IMR-90 (cell line): ENCODE data around the gene LAIR1. TPM values are rescaled to one million over a fixed set of nuclear protein-coding genes. Genes with fewer than 3 reads are reported as not detected.

Experiments
- ATAC-seq: fragments of 200-7000 bp; cut with Tn5 transposase; 2 replicates; pipeline ENCODE4 v1.9.1; 2020; ENCODE audit warnings: low read depth, mild to moderate bottlenecking, moderate library complexity
- BruUV-seq: library from RNA; stranded (reverse); fragments of 400-500 nt; replicated peaks from 2 replicates; lab custom pipeline; 2021; lab: Mats Ljungman, UMichigan
- CTCF ChIA-PET: fragments of 300-600 bp; formaldehyde crosslinking; extraction: SDS; loops from one replicate; lab custom pipeline; 2021; ENCODE audit warnings: antibody characterized with exemption; lab: Yijun Ruan, JAX
- POLR2A ChIA-PET: fragments of 300-600 bp; sonication (Branson Sonifier 250); formaldehyde crosslinking; loops from one replicate; lab custom pipeline; 2022; ENCODE audit warnings: antibody characterized with exemption; ENCODE audit not compliant: unreplicated experiment; lab: Charles Lee
- DNase-seq: peaks from one replicate; pipeline ENCODE4 v3.0.0; 2013
- H2AFZ ChIP-seq: replicated peaks from 2 replicates; pipeline ENCODE3; 2013; ENCODE audit warnings: low read length, mild to moderate bottlenecking; ENCODE audit not compliant: poor library complexity
- H2AK5ac ChIP-seq: 2 replicates; pipeline ENCODE4 v1.6.1; 2013; ENCODE audit warnings: low read depth, low read length, inconsistent platforms
- H2AK9ac ChIP-seq: replicated peaks from 2 replicates; pipeline ENCODE3; 2013; ENCODE audit warnings: mild to moderate bottlenecking, low read depth, low read length, moderate library complexity; ENCODE audit not compliant: poor library complexity
- H2BK120ac ChIP-seq: 2 replicates; pipeline ENCODE4 v1.6.1; 2013; ENCODE audit warnings: low read depth, low read length, inconsistent platforms
- H2BK15ac ChIP-seq: 3 replicates; pipeline ENCODE4 v1.6.1; 2013; ENCODE audit warnings: low read depth, low read length, inconsistent platforms
- H2BK20ac ChIP-seq: 2 replicates; pipeline ENCODE4 v1.6.1; 2013; ENCODE audit warnings: low read depth, mild to moderate bottlenecking, inconsistent platforms, low read length, moderate library complexity
- H2BK5ac ChIP-seq: 2 replicates; pipeline ENCODE4 v1.6.1; 2013; ENCODE audit warnings: mild to moderate bottlenecking, low read depth, low read length, inconsistent platforms; ENCODE audit not compliant: poor library complexity, severe bottlenecking
- H3K14ac ChIP-seq: replicated peaks from 2 replicates; pipeline ENCODE4 v1.6.1; 2013; ENCODE audit warnings: low read depth, low read length, inconsistent platforms
- H3K18ac ChIP-seq: 2 replicates; pipeline ENCODE4 v1.6.1; 2013; ENCODE audit warnings: low read depth, low read length, control low read depth
- H3K23ac ChIP-seq: 2 replicates; pipeline ENCODE4 v1.6.1; 2013; ENCODE audit warnings: low read depth, low read length, inconsistent platforms
- H3K27ac ChIP-seq: 2 replicates; pipeline ENCODE4 v1.5.1; 2013; ENCODE audit warnings: mild to moderate bottlenecking, control low read depth, low read length; ENCODE audit not compliant: insufficient read depth
- H3K27me3 ChIP-seq: 2 replicates; pipeline ENCODE4 v1.6.1; 2013; ENCODE audit warnings: low read length; ENCODE audit not compliant: control insufficient read depth, insufficient read depth
- H3K36me3 ChIP-seq: 2 replicates; pipeline ENCODE4 v1.6.1; 2013; ENCODE audit warnings: low read length, mixed read lengths; ENCODE audit not compliant: control insufficient read depth, insufficient read depth
- H3K4ac ChIP-seq: 2 replicates; pipeline ENCODE4 v1.6.1; 2013; ENCODE audit warnings: low read depth, low read length, inconsistent platforms
- H3K4me1 ChIP-seq: 2 replicates; pipeline ENCODE4 v1.6.1; 2013; ENCODE audit warnings: low read length, mixed read lengths; ENCODE audit not compliant: control insufficient read depth, insufficient read depth
- H3K4me2 ChIP-seq: 2 replicates; pipeline ENCODE4 v1.6.1; 2013; ENCODE audit warnings: low read depth, mild to moderate bottlenecking, control low read depth, low read length, moderate library complexity
- H3K4me3 ChIP-seq: 2 replicates; pipeline ENCODE4 v1.5.1; 2013; ENCODE audit warnings: low read depth, mild to moderate bottlenecking, control low read depth, low read length, moderate library complexity; ENCODE audit not compliant: insufficient read depth
- H3K56ac ChIP-seq: 2 replicates; pipeline ENCODE4 v1.6.1; 2013; ENCODE audit warnings: low read length, inconsistent platforms; ENCODE audit not compliant: insufficient read depth; ENCODE audit errors: extremely low read depth
- H3K79me1 ChIP-seq, 2 experiments: 2 replicates each; pipeline ENCODE4 v1.6.1; 2013; ENCODE audit warnings: low read length in 2 of 2, inconsistent platforms in 1 of 2, low read depth in 1 of 2
- H3K9ac ChIP-seq: 2 replicates; pipeline ENCODE4 v1.6.1; 2013; ENCODE audit warnings: low read depth, low read length, control low read depth
- H3K9me1 ChIP-seq: 2 replicates; pipeline ENCODE4 v1.6.1; 2013; ENCODE audit warnings: low read length, inconsistent platforms; ENCODE audit not compliant: insufficient read depth
- H3K9me3 ChIP-seq: 2 replicates; pipeline ENCODE4 v1.6.1; 2013; ENCODE audit warnings: low read length; ENCODE audit not compliant: control insufficient read depth, insufficient read depth
- H4K20me1 ChIP-seq: 2 replicates; pipeline ENCODE4 v1.6.1; 2013; ENCODE audit warnings: low read length, inconsistent platforms; ENCODE audit not compliant: insufficient read depth
- H4K5ac ChIP-seq: 2 replicates; pipeline ENCODE4 v1.6.1; 2013; ENCODE audit warnings: mild to moderate bottlenecking, low read depth, low read length, control low read depth
- H4K8ac ChIP-seq, 2 experiments: 2 replicates each; pipeline ENCODE4 v1.6.1; 2013; ENCODE audit warnings: low read depth in 2 of 2, low read length in 2 of 2, control low read depth in 1 of 2, inconsistent platforms in 1 of 2
- H4K91ac ChIP-seq: 2 replicates; pipeline ENCODE4 v1.6.1; 2013; ENCODE audit warnings: low read depth, low read length, inconsistent platforms; ENCODE audit not compliant: insufficient read depth
- BHLHE40 ChIP-seq: fragments of 150-350 bp; IDR thresholded peaks from 2 replicates; pipeline ENCODE4 v1.6.1; 2016; ENCODE audit warnings: mild to moderate bottlenecking, low read depth, low read length
- CEBPB ChIP-seq: IDR thresholded peaks from 2 replicates; pipeline ENCODE4 v1.6.1; 2012; ENCODE audit warnings: low read depth, low read length, improper control_type of control experiment
- CHD1 ChIP-seq: IDR thresholded peaks from 2 replicates; pipeline ENCODE4 v1.6.1; 2012; ENCODE audit warnings: low read depth, low read length, improper control_type of control experiment
- CTCF ChIP-seq: conservative IDR thresholded peaks from 2 replicates; pipeline ENCODE4 v1.5.1; 2012; ENCODE audit warnings: mild to moderate bottlenecking, low read depth, low read length, improper control_type of control experiment
- ELK1 ChIP-seq: fragments of 150-350 bp; IDR thresholded peaks from 2 replicates; pipeline ENCODE4 v1.6.1; 2016; ENCODE audit warnings: low read depth, mild to moderate bottlenecking, low read length, moderate library complexity, borderline replicate concordance
- FOS ChIP-seq: fragments of 150-350 bp; IDR thresholded peaks from 2 replicates; pipeline ENCODE4 v1.6.1; 2016; ENCODE audit warnings: low read depth, low read length
- MAFK ChIP-seq: IDR thresholded peaks from 2 replicates; pipeline ENCODE4 v1.6.1; 2012; ENCODE audit warnings: low read depth, low read length, improper control_type of control experiment
- MAZ ChIP-seq: IDR thresholded peaks from 2 replicates; pipeline ENCODE4 v1.6.1; 2012; ENCODE audit warnings: low read depth, mild to moderate bottlenecking, low read length, improper control_type of control experiment, moderate library complexity, borderline replicate concordance
- MXI1 ChIP-seq: IDR thresholded peaks from 2 replicates; pipeline ENCODE4 v1.6.1; 2012; ENCODE audit warnings: low read depth, mild to moderate bottlenecking, low read length, moderate library complexity, borderline replicate concordance
- NFE2L2 ChIP-seq: fragments of 150-350 bp; IDR thresholded peaks from 2 replicates; pipeline ENCODE4 v1.6.1; 2016; ENCODE audit warnings: low read depth, mild to moderate bottlenecking, low read length
- POLR2A ChIP-seq: IDR thresholded peaks from 2 replicates; pipeline ENCODE4 v1.6.1; 2012; ENCODE audit warnings: mild to moderate bottlenecking, low read depth, low read length
- RAD21 ChIP-seq: IDR thresholded peaks from 2 replicates; pipeline ENCODE4 v1.6.1; 2012; ENCODE audit warnings: low read length, improper control_type of control experiment
- RCOR1 ChIP-seq: IDR thresholded peaks from 2 replicates; pipeline ENCODE4 v1.6.1; 2012; ENCODE audit warnings: mild to moderate bottlenecking, low read length, improper control_type of control experiment; ENCODE audit not compliant: insufficient replicate concordance
- RFX5 ChIP-seq: IDR thresholded peaks from 2 replicates; pipeline ENCODE4 v1.8.0; 2012; ENCODE audit warnings: low read depth, mild to moderate bottlenecking, low read length, moderate library complexity
- SMC3 ChIP-seq: fragments of 150-350 bp; IDR thresholded peaks from 2 replicates; pipeline ENCODE4 v1.6.1; 2016; ENCODE audit warnings: low read depth, mild to moderate bottlenecking, antibody characterized with exemption, low read length, moderate library complexity
- USF2 ChIP-seq: fragments of 150-350 bp; IDR thresholded peaks from 2 replicates; pipeline ENCODE4 v1.6.1; 2017; ENCODE audit warnings: mild to moderate bottlenecking, antibody characterized with exemption, low read length, low read depth
- WGBS, 2 experiments: methylation state at CpG; one replicate each; pipeline versions ENCODE4 v1.1.5 to v1.1.7; 2013; ENCODE audit warnings: missing lambda C conversion rate in 2 of 2; ENCODE audit not compliant: insufficient read length in 1 of 2; ENCODE audit errors: extremely low coverage in 2 of 2; 5-methylcytosine and 5-hydroxymethylcytosine counted together
- dilution Hi-C: fragments of 300-500 bp; cut with HindIII; formaldehyde crosslinking; loops from one replicate; pipeline ENCODE4 v1.14.3; 2018; ENCODE audit warnings: low sequenced_read_pairs; ENCODE audit not compliant: unreplicated experiment
- in situ Hi-C: fragments of 300-500 bp; cut with MboI; formaldehyde crosslinking; loops from 3 replicates; pipeline ENCODE4 v1.14.3; 2019; ENCODE audit warnings: low sequenced_read_pairs, inconsistent platforms, mixed read lengths
- intact Hi-C: fragments of 100-400 bp; cut with micrococcal nuclease; formaldehyde crosslinking; loops from 2 replicates; pipeline ENCODE4 v1.10.0; 2022
- polyA plus RNA-seq, 3 experiments: library from polyadenylated mRNA; depleted of rRNA; stranded (reverse); fragments of >200 nt; gene quantifications; 2 replicates each; pipeline ENCODE4 v1.2.3, GENCODE V29; 2012; ENCODE audit warnings: low replicate concordance in 1 of 3
- total RNA-seq: library from RNA; depleted of rRNA; stranded (reverse); fragments of >200 nt; gene quantifications from 2 replicates; pipeline ENCODE4 v1.2.3, GENCODE V29; 2012

The LAIR1 gene
- total and polyA plus RNA-seq, 2 of the 4 experiments (the other 2 are of a cell fraction) = not detected

- intact Hi-C loops (no loop called here), in situ Hi-C loops (no loop called here), dilution Hi-C loops (no loop called here)
- H3K9me1 ChIP-seq = no peaks in the 10 kb centered on the region
- no peak overlapping the region for H2AK5ac ChIP-seq
- no peak overlapping the region for H2BK15ac ChIP-seq
- H4K91ac ChIP-seq = no peak overlapping the region
- ATAC-seq (no peak), DNase-seq (no peak)
- H3K4me1 ChIP-seq = no peaks in the 10 kb centered on the region
- H2AK9ac ChIP-seq = peak overlapping the region; percentile 42
- no peak overlapping the region for H2BK5ac ChIP-seq
- no peak overlapping the region for H3K14ac ChIP-seq
- CTCF ChIA-PET = no interaction called here
- H3K27me3 ChIP-seq = no peaks in the 10 kb centered on the region
- no peak overlapping the region for H4K5ac ChIP-seq
- peaks cover 4% of the 10 kb centered on the region; the same call in 1 of the 2 replicates for H3K9me3 ChIP-seq
- no peaks in the 10 kb centered on the region for H4K20me1 ChIP-seq
- no peak overlapping the region for H3K27ac ChIP-seq
- no peak overlapping the region for H3K4me2 ChIP-seq
- no peak overlapping the region for H2BK120ac ChIP-seq
- no peak overlapping the region for H2BK20ac ChIP-seq
- no peak overlapping the region for H3K56ac ChIP-seq
- POLR2A ChIA-PET = no interaction called here
- no peaks in the 10 kb centered on the region for H3K36me3 ChIP-seq
- H3K23ac ChIP-seq = no peak overlapping the region
- no peak overlapping the region for H3K18ac ChIP-seq
- H3K4ac ChIP-seq = no peak overlapping the region
- no peak overlapping the region for H4K8ac ChIP-seq
- no peak for TF ChIP-seq ELK1
- no peak for TF ChIP-seq MXI1
- no peak for TF ChIP-seq CEBPB
- TF ChIP-seq CTCF = no peak
- TF ChIP-seq BHLHE40 = no peak
- no peak for TF ChIP-seq NFE2L2
- no peak for TF ChIP-seq RCOR1
- no peak for TF ChIP-seq RAD21
- TF ChIP-seq FOS = no peak
- no peak for TF ChIP-seq USF2
- TF ChIP-seq MAFK = no peak
- no peak for TF ChIP-seq RFX5
- no peak for TF ChIP-seq CHD1
- TF ChIP-seq MAZ = no peak
- no peak for TF ChIP-seq POLR2A
- TF ChIP-seq SMC3 = no peak
- no peaks in the 10 kb centered on the region for H3K79me1 ChIP-seq
- no CpG with 5 or more reads among the region's 5 CpGs for WGBS, 2 experiments
- H2AFZ ChIP-seq = no peak overlapping the region
- no peak overlapping the region for H3K4me3 ChIP-seq
- H3K9ac ChIP-seq = no peak overlapping the region
- BruUV-seq = no TSS peak
These were observed 53.2 kb downstream of the LAIR1 start for GRCh38 chr19:54311486-54311885.
